GM23248 (cell line): ENCODE data around the gene EPHB6. TPM values are rescaled to one million over a fixed set of nuclear protein-coding genes. Genes with fewer than 3 reads are reported as not detected.

Experiments used
- DNase-seq: peaks from one replicate; pipeline ENCODE4 v3.0.0-alpha.2; 2015
- H2AFZ ChIP-seq: fragments of 200-600 bp; sonication (generic); 2 replicates; pipeline ENCODE4 v1.6.1; 2016; ENCODE audit warnings: antibody characterized with exemption
- H3F3A ChIP-seq: fragments of 200-600 bp; sonication (generic); 2 replicates; pipeline ENCODE4 v1.6.1; 2016; ENCODE audit warnings: mild to moderate bottlenecking, antibody characterized with exemption, mixed run types; ENCODE audit not compliant: insufficient read depth
- H3K27ac ChIP-seq: fragments of 200-600 bp; sonication (generic); 2 replicates; pipeline ENCODE4 v1.5.1; 2016; ENCODE audit warnings: mild to moderate bottlenecking
- H3K27me3 ChIP-seq: fragments of 200-600 bp; sonication (generic); replicated peaks from 2 replicates; pipeline ENCODE4 v1.6.1; 2016; ENCODE audit warnings: mild to moderate bottlenecking; ENCODE audit not compliant: insufficient read depth
- H3K36me3 ChIP-seq: fragments of 200-600 bp; sonication (generic); 2 replicates; pipeline ENCODE4 v1.6.1; 2016; ENCODE audit warnings: low read depth, mild to moderate bottlenecking
- H3K4me1 ChIP-seq: fragments of 200-600 bp; sonication (generic); 2 replicates; pipeline ENCODE4 v1.6.1; 2016; ENCODE audit warnings: mild to moderate bottlenecking; ENCODE audit not compliant: insufficient read depth
- H3K4me2 ChIP-seq: fragments of 200-600 bp; sonication (generic); one replicate; pipeline ENCODE4 v1.6.1; 2016; ENCODE audit warnings: mild to moderate bottlenecking; ENCODE audit not compliant: unreplicated experiment
- H3K4me3 ChIP-seq: fragments of 200-600 bp; sonication (generic); 2 replicates; pipeline ENCODE4 v1.5.1; 2016; ENCODE audit warnings: mild to moderate bottlenecking
- H3K79me2 ChIP-seq: fragments of 200-600 bp; sonication (generic); 2 replicates; pipeline ENCODE4 v1.6.1; 2016; ENCODE audit warnings: mild to moderate bottlenecking; ENCODE audit not compliant: insufficient read depth
- H3K9ac ChIP-seq: fragments of 200-600 bp; sonication (generic); 2 replicates; pipeline ENCODE4 v1.6.1; 2016; ENCODE audit warnings: mild to moderate bottlenecking
- H3K9me2 ChIP-seq: fragments of 200-600 bp; sonication (generic); 2 replicates; pipeline ENCODE4 v1.6.1; 2016; ENCODE audit warnings: mixed run types, mild to moderate bottlenecking, moderate library complexity; ENCODE audit not compliant: insufficient read depth
- H3K9me3 ChIP-seq: fragments of 200-600 bp; sonication (generic); one replicate; pipeline ENCODE4 v1.6.1; 2017; ENCODE audit warnings: low read depth
- H4K20me1 ChIP-seq: fragments of 200-600 bp; sonication (generic); 2 replicates; pipeline ENCODE4 v1.6.0; 2016; ENCODE audit not compliant: insufficient read depth
- EZH2 ChIP-seq: fragments of 200-600 bp; sonication (generic); IDR thresholded peaks from 2 replicates; pipeline ENCODE4 v1.6.1; 2018; ENCODE audit warnings: antibody characterized with exemption, mild to moderate bottlenecking; ENCODE audit not compliant: insufficient read depth, poor library complexity, severe bottlenecking
- EZH2phosphoT487 ChIP-seq: fragments of 200-600 bp; sonication (generic); IDR thresholded peaks from 2 replicates; pipeline ENCODE4 v1.6.1; 2018; ENCODE audit warnings: antibody characterized with exemption, moderate library complexity, mild to moderate bottlenecking, low read depth; ENCODE audit not compliant: insufficient read depth
- WGBS, 2 experiments: methylation state at CpG; one replicate each; pipeline ENCODE4 v1.1.6; 2015 to 2017; ENCODE audit warnings: low lambda C conversion rate in 2 of 2, low coverage in 1 of 2; ENCODE audit errors: missing lambda C conversion rate in 2 of 2; 5-methylcytosine and 5-hydroxymethylcytosine counted together
- in situ Hi-C: fragments of 300-500 bp; cut with MboI; formaldehyde crosslinking; loops from 2 replicates; pipeline ENCODE4 v1.15.0; 2020
- polyA plus RNA-seq: library from polyadenylated mRNA; unstranded; fragments of >200 nt; fragmentation: Nextera tagmentation; extraction: Ambion mirVana; gene quantifications from 2 replicates; pipeline ENCODE4 v1.2.1, GENCODE V29; 2016
- total RNA-seq: library from RNA; depleted of rRNA; stranded (reverse); fragments of >200 nt; shearing (Covaris generic); gene quantifications from 2 replicates; pipeline ENCODE4 v1.2.3, GENCODE V29; 2014

The EPHB6 gene
- total and polyA plus RNA-seq, 2 experiments from 2014 or later, result 0.11 to 1.2 TPM

- Histone ChIP-seq H3K9me2 (no peaks in the 10 kb centered on the region), H3K4me2 (peak overlapping the region; percentile 81), H3K9ac (no peak overlapping the region), H3K9me3 (no peaks in the 10 kb centered on the region), H3K36me3 (no peaks in the 10 kb centered on the region), H3K4me3 (peak overlapping the region; percentile 71), H3K27me3 (peaks cover 35% of the 10 kb centered on the region), H3K4me1 (0 out of 2 replicates have a peak, but pooled peaks cover 3% of the 10 kb centered on the region), H3K79me2 (no peaks in the 10 kb centered on the region), H3K27ac (no peak overlapping the region), H4K20me1 (no peaks in the 10 kb centered on the region), H3F3A (0 out of 2 replicates have a peak, but pooled peaks cover 5% of the 10 kb centered on the region), H2AFZ (peak overlapping the region; percentile 87)
- in situ Hi-C loops, result no loop called here
- TF ChIP-seq EZH2phosphoT487 (no peak), EZH2 (no peak)
- DNase-seq, result no peak
- WGBS, 2 experiments, result 1 to 2% methylated on average over 31 to 40 of the region's 43 CpGs
Observed at GRCh38 chr7:142855114-142855743, 353 bp downstream of the EPHB6 start.

GRCh38 chr7:142855756-142856564 lies 1.1 kb downstream of the EPHB6 start:
- Histone ChIP-seq H3K27me3 (peaks cover 28% of the 10 kb centered on the region), H3K9ac (no peak overlapping the region), H3K27ac (no peak overlapping the region), H3F3A (0 out of 2 replicates have a peak, but pooled peaks cover 5% of the 10 kb centered on the region), H3K9me2 (no peaks in the 10 kb centered on the region), H3K4me3 (no peak overlapping the region), H3K36me3 (no peaks in the 10 kb centered on the region), H3K9me3 (no peaks in the 10 kb centered on the region), H3K4me2 (no peak overlapping the region), H4K20me1 (no peaks in the 10 kb centered on the region), H3K79me2 (no peaks in the 10 kb centered on the region), H3K4me1 (0 out of 2 replicates have a peak, but pooled peaks cover 3% of the 10 kb centered on the region), H2AFZ (peak overlapping the region; percentile 87; the same call in 1 of the 2 replicates)
- WGBS, 2 experiments, result 17 to 22% methylated on average over 12 of the region's 12 CpGs
- peak; percentile 15 for DNase-seq
- in situ Hi-C loops, result no loop called here
- TF ChIP-seq EZH2 (no peak), EZH2phosphoT487 (no peak)

DNA sequence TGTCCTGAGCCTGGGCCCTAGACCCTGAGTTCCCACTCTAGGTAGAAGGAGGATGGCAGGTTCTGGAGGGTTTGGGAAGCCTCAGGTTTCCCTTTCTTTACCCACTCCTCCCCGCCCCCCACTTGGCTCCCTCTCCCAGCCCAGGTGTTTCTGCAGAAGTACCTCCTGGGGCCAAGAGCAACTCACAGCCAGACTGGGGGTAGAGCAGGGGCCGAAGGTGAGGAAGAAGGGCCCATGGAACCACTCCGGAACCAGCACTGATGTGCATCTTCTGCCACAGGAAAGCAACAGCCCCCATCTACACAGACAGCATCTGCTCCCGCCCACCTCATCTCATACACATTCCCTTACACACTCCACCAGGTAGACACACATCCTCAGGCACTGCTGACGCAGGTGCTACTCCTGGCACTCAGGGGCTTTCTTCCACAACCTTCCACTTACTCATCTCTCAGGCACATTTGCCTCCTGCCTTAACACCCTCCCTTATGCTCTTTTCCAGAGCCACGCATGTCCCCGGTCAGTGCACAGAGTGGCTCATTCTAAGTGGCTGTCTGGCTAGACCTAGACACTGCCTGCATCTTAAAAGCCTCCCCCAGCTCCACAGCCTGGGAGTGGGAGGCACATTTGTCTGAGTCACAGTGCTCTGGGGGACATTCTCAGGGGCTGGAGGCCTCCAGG lies 1.8 kb downstream of the EPHB6 start:
- Histone ChIP-seq H3K4me2 (no peak overlapping the region), H4K20me1 (no peaks in the 10 kb centered on the region), H3K4me1 (0 out of 2 replicates have a peak, but pooled peaks cover 3% of the 10 kb centered on the region), H3K9me2 (no peaks in the 10 kb centered on the region), H3F3A (0 out of 2 replicates have a peak, but pooled peaks cover 5% of the 10 kb centered on the region), H3K4me3 (no peak overlapping the region), H3K9me3 (no peaks in the 10 kb centered on the region), H3K79me2 (no peaks in the 10 kb centered on the region), H3K9ac (no peak overlapping the region), H3K27ac (no peak overlapping the region), H3K36me3 (no peaks in the 10 kb centered on the region), H2AFZ (no peak overlapping the region), H3K27me3 (peaks cover 22% of the 10 kb centered on the region)
- DNase-seq, result no peak
- TF ChIP-seq EZH2phosphoT487 (no peak), EZH2 (no peak)
- in situ Hi-C loops, result no loop called here
- WGBS, 2 experiments, result 94 to 97% methylated on average over 5 to 6 of the region's 7 CpGs

DNA sequence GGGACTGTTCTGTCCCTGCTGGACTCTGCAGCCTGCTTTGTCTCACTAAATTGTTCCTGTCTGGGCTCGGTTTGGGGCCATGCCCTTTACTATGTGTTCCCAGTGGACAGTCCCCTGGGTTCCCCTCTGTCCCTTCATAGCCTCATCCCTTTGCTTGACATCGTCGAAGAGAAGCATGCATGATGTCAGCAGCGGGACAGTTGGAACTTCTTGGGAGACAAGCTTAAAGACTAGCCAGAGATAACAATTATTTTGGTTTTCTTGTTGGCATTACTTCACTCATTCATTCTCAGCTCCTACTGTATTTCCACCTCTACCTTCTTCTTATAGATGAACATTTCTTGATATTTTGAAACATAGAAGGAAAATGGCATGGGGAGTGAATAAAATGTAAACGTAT lies 2.7 kb downstream of the EPHB6 start:
- no peak overlapping the region for H3K27ac ChIP-seq
- H3K9me2 ChIP-seq, result no peaks in the 10 kb centered on the region
- no peaks in the 10 kb centered on the region for H3K36me3 ChIP-seq
- TF ChIP-seq EZH2phosphoT487, result no peak
- no peak for TF ChIP-seq EZH2
- in situ Hi-C loops, result no loop called here
- H3K4me3 ChIP-seq, result no peak overlapping the region
- DNase-seq, result no peak
- H3F3A ChIP-seq, result 0 out of 2 replicates have a peak, but pooled peaks cover 5% of the 10 kb centered on the region
- H3K79me2 ChIP-seq, result no peaks in the 10 kb centered on the region
- peaks cover 24% of the 10 kb centered on the region for H3K27me3 ChIP-seq
- 53 to 56% methylated on average over 5 of the region's 5 CpGs for WGBS, 2 experiments
- H3K4me2 ChIP-seq, result no peak overlapping the region
- H4K20me1 ChIP-seq, result no peaks in the 10 kb centered on the region
- H3K4me1 ChIP-seq, result 0 out of 2 replicates have a peak, but pooled peaks cover 3% of the 10 kb centered on the region
- H2AFZ ChIP-seq, result no peak overlapping the region
- H3K9ac ChIP-seq, result no peak overlapping the region
- H3K9me3 ChIP-seq, result no peaks in the 10 kb centered on the region
